Measurements from ENCODE around the gene PINLYP.

DNA sequence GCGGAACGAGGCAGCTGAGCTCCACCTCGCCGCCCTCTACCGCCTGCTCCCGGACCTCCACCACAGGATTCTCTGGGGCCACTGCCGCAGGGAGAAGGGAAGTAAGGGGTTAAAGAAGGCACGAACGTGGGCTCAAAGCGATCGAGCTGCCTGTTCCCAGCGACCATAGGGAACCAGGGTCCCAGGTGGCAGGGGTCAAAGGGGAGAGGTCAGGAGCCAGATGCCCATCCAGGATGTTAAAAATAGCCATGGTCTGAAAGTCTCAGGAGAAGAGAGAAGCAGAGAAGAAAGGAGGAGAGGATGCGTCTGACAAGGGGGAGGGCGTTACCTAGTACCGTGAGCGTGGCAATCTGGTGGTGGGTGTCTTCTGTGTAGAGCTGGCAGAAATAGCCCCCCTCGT lies 51.2 kb downstream of the PINLYP start:
- TF ChIP-seq POLR2A (IDR thresholded peaks at IDR 0.05; ENCODE audit: low read length) (no peak), GATA1 (IDR thresholded peaks at IDR 0.05; ENCODE audit: low read depth, low read length) (no peak)
